ENCODE data around the gene STING1.

Gene STING1

DNA sequence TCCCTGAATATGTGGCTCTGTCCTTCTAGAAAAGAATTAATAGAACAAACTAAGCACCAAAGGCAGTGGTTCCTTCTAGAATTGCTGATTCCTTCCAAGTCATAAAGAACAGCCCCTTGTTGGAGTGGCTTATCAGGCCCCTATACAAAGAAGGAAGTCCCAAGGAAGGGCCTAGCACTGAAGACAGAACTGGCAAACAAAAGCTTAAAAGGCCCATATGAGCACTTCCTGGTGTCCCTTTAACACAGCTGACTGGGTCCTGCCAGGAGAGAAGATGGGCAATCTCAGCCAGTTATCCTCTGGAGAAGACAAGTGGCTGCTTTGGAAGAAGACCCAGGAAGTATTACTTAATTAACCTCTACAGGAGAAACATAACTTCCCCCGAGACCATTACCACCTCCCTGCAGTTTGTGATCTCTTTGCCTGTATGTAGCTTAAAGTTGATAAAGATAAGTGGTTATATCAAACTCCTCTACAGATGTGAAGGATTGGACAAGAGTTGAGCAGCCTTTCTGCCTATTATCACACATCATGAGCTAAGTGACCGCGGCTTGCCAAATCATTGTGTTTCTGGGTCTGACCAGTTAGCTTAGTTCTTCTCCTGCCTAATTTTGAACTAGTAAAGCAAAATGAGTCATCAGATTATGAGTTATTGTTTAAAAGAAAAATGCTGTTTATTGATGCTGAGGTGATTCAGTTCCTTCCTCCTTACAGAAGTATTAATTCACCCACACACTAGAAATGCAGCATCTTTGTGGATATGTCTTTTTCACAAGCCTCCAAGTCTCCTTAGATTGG, 13.3 kb upstream of the STING1 start:
- H3K36me3 ChIP-seq (replicated peaks; ENCODE audit: low read depth, low read length) = no peaks in the 10 kb centered on the region
- peak overlapping the region; percentile 83; the same call in 1 of the 2 replicates for H2AFZ ChIP-seq (ENCODE audit: low read depth, low read length)
- H3K9me3 ChIP-seq (ENCODE audit: insufficient read depth, low read length) = no peaks in the 10 kb centered on the region
- TF ChIP-seq, protein P1, sequence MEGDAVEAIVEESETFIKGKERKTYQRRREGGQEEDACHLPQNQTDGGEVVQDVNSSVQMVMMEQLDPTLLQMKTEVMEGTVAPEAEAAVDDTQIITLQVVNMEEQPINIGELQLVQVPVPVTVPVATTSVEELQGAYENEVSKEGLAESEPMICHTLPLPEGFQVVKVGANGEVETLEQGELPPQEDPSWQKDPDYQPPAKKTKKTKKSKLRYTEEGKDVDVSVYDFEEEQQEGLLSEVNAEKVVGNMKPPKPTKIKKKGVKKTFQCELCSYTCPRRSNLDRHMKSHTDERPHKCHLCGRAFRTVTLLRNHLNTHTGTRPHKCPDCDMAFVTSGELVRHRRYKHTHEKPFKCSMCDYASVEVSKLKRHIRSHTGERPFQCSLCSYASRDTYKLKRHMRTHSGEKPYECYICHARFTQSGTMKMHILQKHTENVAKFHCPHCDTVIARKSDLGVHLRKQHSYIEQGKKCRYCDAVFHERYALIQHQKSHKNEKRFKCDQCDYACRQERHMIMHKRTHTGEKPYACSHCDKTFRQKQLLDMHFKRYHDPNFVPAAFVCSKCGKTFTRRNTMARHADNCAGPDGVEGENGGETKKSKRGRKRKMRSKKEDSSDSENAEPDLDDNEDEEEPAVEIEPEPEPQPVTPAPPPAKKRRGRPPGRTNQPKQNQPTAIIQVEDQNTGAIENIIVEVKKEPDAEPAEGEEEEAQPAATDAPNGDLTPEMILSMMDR (IDR thresholded peaks at IDR 0.05; ENCODE audit: low read depth, low read length) = no peak
- no peak for TF ChIP-seq EZH2phosphoT487 (IDR thresholded peaks at IDR 0.05; ENCODE audit: low read depth)
- no peak overlapping the region for H3K4me3 ChIP-seq (ENCODE audit: low read length)
- H3K79me2 ChIP-seq (ENCODE audit: low read length) = no peaks in the 10 kb centered on the region
- no peaks in the 10 kb centered on the region for H3K27me3 ChIP-seq (ENCODE audit: low read depth, low read length)
- peaks cover 3% of the 10 kb centered on the region; the same call in 1 of the 2 replicates for H3K4me1 ChIP-seq (ENCODE audit: low read length)
- H3K9ac ChIP-seq (ENCODE audit: low read length) = no peak overlapping the region
- no peaks in the 10 kb centered on the region for H4K20me1 ChIP-seq (ENCODE audit: insufficient read depth, low read length)
- H3K27ac ChIP-seq (ENCODE audit: low read length) = no peak overlapping the region
- H3K4me2 ChIP-seq (ENCODE audit: low read length) = no peak overlapping the region

DNA sequence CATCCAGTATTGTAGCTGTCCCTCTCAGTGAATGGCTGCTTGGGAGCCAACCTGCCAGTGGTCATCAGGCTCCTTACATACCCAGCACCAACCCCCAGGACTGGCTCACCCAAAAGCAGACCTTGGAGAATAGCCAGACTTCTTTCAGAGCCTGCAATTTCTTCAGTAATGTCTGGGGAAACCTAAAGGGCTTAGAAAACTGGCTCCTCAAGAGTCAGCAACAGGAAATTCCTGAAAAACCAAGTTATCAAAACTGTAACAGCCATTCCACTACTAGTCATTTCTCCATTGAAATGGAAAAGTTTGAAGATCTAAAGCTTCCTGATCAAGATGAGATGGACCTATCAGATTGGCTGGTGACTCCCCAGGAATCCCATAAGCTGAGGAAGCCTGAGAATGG, 12.3 kb upstream of the STING1 start:
- H3K36me3 ChIP-seq (replicated peaks; ENCODE audit: low read depth, low read length) = no peaks in the 10 kb centered on the region
- no peak overlapping the region for H2AFZ ChIP-seq (ENCODE audit: low read depth, low read length)
- no peak overlapping the region for H3K4me2 ChIP-seq (ENCODE audit: low read length)
- H3K9ac ChIP-seq (ENCODE audit: low read length) = no peak overlapping the region
- no peaks in the 10 kb centered on the region for H4K20me1 ChIP-seq (ENCODE audit: insufficient read depth, low read length)
- no peak for TF ChIP-seq EZH2phosphoT487 (IDR thresholded peaks at IDR 0.05; ENCODE audit: low read depth)
- TF ChIP-seq, protein P1 (IDR thresholded peaks at IDR 0.05; ENCODE audit: low read depth, low read length) = no peak
- H3K79me2 ChIP-seq (ENCODE audit: low read length) = no peaks in the 10 kb centered on the region
- H3K27ac ChIP-seq (ENCODE audit: low read length) = no peak overlapping the region
- no peaks in the 10 kb centered on the region for H3K9me3 ChIP-seq (ENCODE audit: insufficient read depth, low read length)
- H3K27me3 ChIP-seq (ENCODE audit: low read depth, low read length) = no peaks in the 10 kb centered on the region
- no peak overlapping the region for H3K4me3 ChIP-seq (ENCODE audit: low read length)
- H3K4me1 ChIP-seq (ENCODE audit: low read length) = peaks cover 3% of the 10 kb centered on the region; the same call in 1 of the 2 replicates

DNA sequence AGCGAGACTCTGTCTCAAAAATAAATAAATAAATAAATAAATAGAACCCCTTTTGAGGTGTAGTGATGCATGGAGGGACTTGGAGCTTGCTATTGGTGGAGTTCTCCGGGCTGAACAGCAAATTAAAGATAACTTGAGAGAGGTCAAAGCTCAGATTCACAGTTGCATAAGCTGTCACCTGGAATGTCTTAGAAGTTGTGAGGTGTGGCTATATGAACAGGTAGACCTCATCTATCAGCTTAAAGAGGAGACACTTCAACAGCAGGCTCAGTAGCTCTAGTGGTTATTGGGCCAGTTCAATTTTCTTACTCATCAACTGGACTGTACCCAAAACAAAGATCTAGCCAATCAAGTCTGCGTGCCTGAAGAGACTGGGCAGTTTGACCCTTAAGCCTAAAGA, 11.7 kb upstream of the STING1 start:
- Histone ChIP-seq H3K36me3 (replicated peaks; ENCODE audit: low read depth, low read length) (no peaks in the 10 kb centered on the region), H2AFZ (ENCODE audit: low read depth, low read length) (no peak overlapping the region), H3K79me2 (ENCODE audit: low read length) (no peaks in the 10 kb centered on the region), H3K4me3 (ENCODE audit: low read length) (no peak overlapping the region), H3K9me3 (ENCODE audit: insufficient read depth, low read length) (no peaks in the 10 kb centered on the region), H4K20me1 (ENCODE audit: insufficient read depth, low read length) (no peaks in the 10 kb centered on the region), H3K27ac (ENCODE audit: low read length) (no peak overlapping the region), H3K9ac (ENCODE audit: low read length) (no peak overlapping the region), H3K4me2 (ENCODE audit: low read length) (no peak overlapping the region), H3K4me1 (ENCODE audit: low read length) (peaks cover 3% of the 10 kb centered on the region; the same call in 1 of the 2 replicates), H3K27me3 (ENCODE audit: low read depth, low read length) (no peaks in the 10 kb centered on the region)
- TF ChIP-seq, protein P1 (IDR thresholded peaks at IDR 0.05; ENCODE audit: low read depth, low read length) = no peak

DNA sequence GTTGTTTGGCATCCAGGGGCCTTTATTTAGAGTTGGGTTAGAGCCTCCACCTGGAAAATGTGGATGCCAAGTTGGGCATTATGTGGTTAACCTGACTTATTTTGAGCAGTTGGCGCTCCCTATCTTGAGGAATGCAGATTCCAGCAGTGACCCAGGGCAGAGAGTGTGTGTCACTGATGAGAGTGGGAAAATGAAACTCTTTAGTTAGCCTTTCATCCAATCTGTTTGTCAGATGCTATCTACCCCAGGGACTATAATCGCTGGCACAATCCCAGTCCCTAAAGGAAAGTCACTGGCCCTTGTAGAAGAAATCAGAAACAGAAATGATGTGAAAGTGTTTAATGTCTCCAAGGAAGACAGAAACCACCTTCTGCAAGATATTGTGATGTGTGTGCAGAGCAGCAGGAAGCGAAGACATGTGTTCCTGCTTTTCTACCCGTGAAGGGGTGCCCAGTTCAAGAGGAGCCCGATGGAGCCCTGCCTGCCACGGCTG, 10.2 kb upstream of the STING1 start:
- no peaks in the 10 kb centered on the region for H4K20me1 ChIP-seq (ENCODE audit: insufficient read depth, low read length)
- H3K4me1 ChIP-seq (ENCODE audit: low read length) = peaks cover 7% of the 10 kb centered on the region; the same call in 1 of the 2 replicates
- no peak overlapping the region for H2AFZ ChIP-seq (ENCODE audit: low read depth, low read length)
- no peaks in the 10 kb centered on the region for H3K9me3 ChIP-seq (ENCODE audit: insufficient read depth, low read length)
- no peaks in the 10 kb centered on the region for H3K79me2 ChIP-seq (ENCODE audit: low read length)
- TF ChIP-seq EZH2phosphoT487 (IDR thresholded peaks at IDR 0.05; ENCODE audit: low read depth) = no peak
- TF ChIP-seq, protein P1 (IDR thresholded peaks at IDR 0.05; ENCODE audit: low read depth, low read length) = no peak
- no peak overlapping the region for H3K27ac ChIP-seq (ENCODE audit: low read length)
- H3K9ac ChIP-seq (ENCODE audit: low read length) = no peak overlapping the region
- H3K36me3 ChIP-seq (replicated peaks; ENCODE audit: low read depth, low read length) = no peaks in the 10 kb centered on the region
- H3K27me3 ChIP-seq (ENCODE audit: low read depth, low read length) = no peaks in the 10 kb centered on the region
- no peak overlapping the region for H3K4me2 ChIP-seq (ENCODE audit: low read length)
- H3K4me3 ChIP-seq (ENCODE audit: low read length) = no peak overlapping the region

Data from OCI-LY3 (cell line).